Thymus (tissue), 14 donors: ENCODE data around the gene MTA2. TPM values are rescaled to one million over a fixed set of nuclear protein-coding genes. Genes with fewer than 3 reads are reported as not detected.
"Not testable (repeated sequence)": the region's sequence is repeated elsewhere in the genome, so short reads cannot be mapped to it uniquely, and the experiment has no call there.

Experiments
- DNase-seq, 9 donors: peaks; one replicate each; pipeline ENCODE4 v3.0.0-alpha.2; 2013; ENCODE audit warnings: low spot score in 9 of 9, low read depth in 6 of 9, missing footprints in 1 of 9
- H3K27ac ChIP-seq, 2 donors: one replicate each; pipeline ENCODE4 v1.5.1; 2013; ENCODE audit warnings: control low read depth in 1 of 2, low read depth in 1 of 2, low read length in 1 of 2, mild to moderate bottlenecking in 1 of 2, moderate library complexity in 1 of 2
- H3K27me3 ChIP-seq, 2 donors: one replicate each; pipeline ENCODE4 v1.5.1; 2013; ENCODE audit warnings: low read length in 1 of 2; ENCODE audit not compliant: control insufficient read depth in 2 of 2, insufficient read depth in 1 of 2
- H3K36me3 ChIP-seq, 2 donors: one replicate each; pipeline ENCODE4 v1.5.1; 2013; ENCODE audit warnings: low read length in 1 of 2, mild to moderate bottlenecking in 1 of 2, moderate library complexity in 1 of 2; ENCODE audit not compliant: control insufficient read depth in 2 of 2, insufficient read depth in 2 of 2
- H3K4me1 ChIP-seq, 2 donors: one replicate each; pipeline ENCODE4 v1.5.1; 2013; ENCODE audit warnings: low read length in 2 of 2; ENCODE audit not compliant: control insufficient read depth in 2 of 2, insufficient read depth in 2 of 2
- H3K4me3 ChIP-seq, 2 donors: one replicate each; pipeline ENCODE4 v1.5.1; 2013; ENCODE audit warnings: low read length in 2 of 2, control low read depth in 1 of 2, mild to moderate bottlenecking in 1 of 2
- H3K9me3 ChIP-seq, 2 donors: one replicate each; pipeline ENCODE4 v1.5.1; 2013; ENCODE audit warnings: low read length in 1 of 2, mild to moderate bottlenecking in 1 of 2; ENCODE audit not compliant: control insufficient read depth in 2 of 2, insufficient read depth in 1 of 2
- WGBS: extraction: QIAGEN DNeasy Blood & Tissue Kit; methylation state at CpG from one replicate; pipeline ENCODE4 v1.1.7; 2013; 5-methylcytosine and 5-hydroxymethylcytosine counted together
- long read RNA-seq, 10 donors: transcript quantifications; one replicate each; lab custom pipeline, GENCODE V29; 2026
- polyA plus RNA-seq: library from polyadenylated mRNA; stranded (reverse); fragments of 200-250 nt; gene quantifications from one replicate; pipeline ENCODE4 v1.2.3, GENCODE V29; 2013
- total RNA-seq: library from RNA; stranded (reverse); fragments of 120-200 nt; gene quantifications from one replicate; pipeline ENCODE4 v1.2.4, GENCODE V29; 2013
- donor health status: healthy.

MTA2 gene
- total RNA-seq = 121 TPM
- polyA plus RNA-seq = 79.3 TPM
- long read RNA-seq, donor 1 = 0 reads
- long read RNA-seq, donor 2 = 0 reads
- long read RNA-seq, donor 3, partial matches to known transcripts = 58 of 62 reads
- long read RNA-seq, donor 3, other reads (novel, unspliced or antisense) = 0 of 62 reads
- long read RNA-seq, donor 4, partial matches to known transcripts = 13 of 15 reads
- long read RNA-seq, donor 4, other reads (novel, unspliced or antisense) = 0 of 15 reads
- long read RNA-seq, donor 5, transcript MTA2-201 (18 exons, 3,058 nt) = major isoform, 5 of 69 reads
- long read RNA-seq, donor 5, partial matches to known transcripts = 62 of 69 reads
- long read RNA-seq, donor 5, other reads (novel, unspliced or antisense) = 0 of 69 reads
- long read RNA-seq, donor 6, partial matches to known transcripts = 21 of 25 reads
- long read RNA-seq, donor 6, other reads (novel, unspliced or antisense) = 0 of 25 reads
- long read RNA-seq, donor 7, partial matches to known transcripts = 40 of 41 reads
- long read RNA-seq, donor 7, other reads (novel, unspliced or antisense) = 0 of 41 reads
- long read RNA-seq, donor 8, partial matches to known transcripts = 19 of 22 reads
- long read RNA-seq, donor 8, other reads (novel, unspliced or antisense) = 0 of 22 reads
- long read RNA-seq, donor 9, partial matches to known transcripts = 13 of 15 reads
- long read RNA-seq, donor 9, other reads (novel, unspliced or antisense) = 0 of 15 reads
- long read RNA-seq, donor 10, partial matches to known transcripts = 37 of 42 reads
- long read RNA-seq, donor 10, other reads (novel, unspliced or antisense) = 0 of 42 reads

DNA sequence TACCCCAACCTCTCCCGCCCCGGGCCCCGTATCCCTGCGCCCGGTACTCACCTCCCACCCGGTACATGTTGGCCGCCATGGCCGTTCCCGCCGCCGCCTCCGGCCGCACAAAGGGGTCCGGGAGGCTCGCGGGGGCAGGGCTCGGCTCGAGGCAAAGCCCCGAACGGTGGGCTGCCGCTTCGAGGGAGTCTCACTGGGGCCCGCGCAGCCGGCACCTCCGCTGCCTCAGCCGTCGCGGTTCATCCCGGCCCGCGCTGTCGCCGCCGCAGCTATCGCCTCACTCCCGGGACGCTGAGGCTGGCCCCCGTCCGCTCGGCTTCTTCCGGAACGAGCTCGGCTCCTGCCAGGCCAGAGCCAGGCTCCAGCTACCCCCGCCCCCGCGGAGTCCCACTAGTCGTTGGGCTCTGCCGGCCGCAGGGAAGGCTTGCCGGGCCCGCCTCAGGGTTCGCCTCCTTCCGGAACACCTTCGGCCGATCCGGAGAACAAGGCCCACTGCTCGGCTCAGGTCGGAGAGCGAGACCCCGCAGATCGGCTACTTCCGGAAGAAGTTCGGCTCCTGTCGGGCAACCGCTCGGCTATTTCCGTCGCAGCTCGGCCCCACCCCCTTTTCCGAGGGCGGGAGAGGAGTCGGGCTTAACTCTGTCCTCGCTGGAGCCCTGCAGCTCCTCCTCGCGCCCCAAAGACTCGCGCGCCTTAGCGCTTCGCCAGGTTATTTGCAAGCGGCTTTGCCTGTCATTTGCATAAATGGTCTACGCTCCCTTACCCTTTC lies at the start of gene MTA2:
Gene MTA2, minus strand, starts transcription at position 494 of the 769 bp plus-strand sequence. Its CDS starts 415 bp downstream, at position 79.
- H3K36me3 ChIP-seq = peaks cover 29 to 48% of the 10 kb centered on the region in 2 donors
- H3K4me1 ChIP-seq = peaks cover 15 to 48% of the 10 kb centered on the region in 2 donors
- no peaks in the 10 kb centered on the region for H3K9me3 ChIP-seq
- H3K27ac ChIP-seq = peak within 1 kb of the TSS; percentile 87 to 95
- WGBS = under 1% methylated on average over 83 of the region's 83 CpGs
- DNase-seq = peak; percentile 93 to 99 (median 97)
- H3K4me3 ChIP-seq = peak within 1 kb of the TSS; percentile 90 to 100
- peaks cover 0 to 5% of the 10 kb centered on the region in 2 donors for H3K27me3 ChIP-seq

DNA sequence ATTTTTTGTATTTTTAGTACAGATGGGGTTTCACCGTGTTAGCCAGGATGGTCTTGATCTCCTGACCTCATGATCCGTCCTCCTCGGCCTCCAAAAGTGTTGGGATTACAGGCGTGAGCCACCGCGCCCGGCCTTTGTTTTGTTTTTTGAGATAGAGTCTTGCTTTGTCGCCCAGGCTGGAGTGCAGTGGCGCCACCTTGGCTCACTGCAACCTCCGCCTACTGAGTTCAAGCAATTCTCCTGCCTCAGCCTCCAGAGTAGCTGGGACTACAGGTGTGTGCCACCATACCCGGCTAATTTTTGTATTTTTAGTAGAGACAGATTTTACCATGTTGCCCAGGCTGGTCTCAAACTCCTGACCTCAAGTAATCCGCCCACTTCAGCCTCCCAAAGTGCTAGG lies 48.6 kb upstream of the MTA2 start:
- H3K4me3 ChIP-seq, H3K9me3 ChIP-seq, H3K27ac ChIP-seq, DNase-seq, H3K27me3 ChIP-seq: not testable (repeated sequence)
- peaks cover 17 to 25% of the 10 kb centered on the region in 2 donors for H3K4me1 ChIP-seq
- WGBS = 98% methylated on average over 12 of the region's 12 CpGs
- peaks cover 17 to 25% of the 10 kb centered on the region in 2 donors for H3K36me3 ChIP-seq

DNA sequence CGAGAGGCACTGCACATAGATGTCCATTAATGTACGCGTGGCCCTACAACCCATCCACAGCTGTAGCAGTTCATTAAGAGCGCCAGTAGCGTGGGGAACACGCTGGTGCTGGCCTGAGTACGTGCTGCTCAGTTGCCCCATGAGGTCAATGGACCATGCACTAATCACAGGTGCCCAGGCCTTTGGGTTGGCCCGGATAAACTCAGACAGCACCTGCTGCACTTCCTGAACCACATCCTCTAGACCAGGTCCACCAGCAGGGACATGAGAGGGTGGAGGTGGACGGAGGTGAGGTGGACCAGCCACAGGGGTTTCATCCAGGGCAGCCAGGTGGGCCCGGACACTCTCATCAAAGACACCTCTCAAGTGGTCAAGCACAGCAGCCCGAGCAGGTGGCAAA lies 47.8 kb upstream of the MTA2 start:
- H3K9me3 ChIP-seq = no peaks in the 10 kb centered on the region
- no peak overlapping the region for H3K27ac ChIP-seq
- 97% methylated on average over 11 of the region's 11 CpGs for WGBS
- H3K36me3 ChIP-seq = peaks cover 17 to 25% of the 10 kb centered on the region in 2 donors
- DNase-seq = no peak
- no peaks in the 10 kb centered on the region for H3K27me3 ChIP-seq
- H3K4me1 ChIP-seq = peaks cover 20 to 31% of the 10 kb centered on the region in 2 donors
- no peak overlapping the region for H3K4me3 ChIP-seq

DNA sequence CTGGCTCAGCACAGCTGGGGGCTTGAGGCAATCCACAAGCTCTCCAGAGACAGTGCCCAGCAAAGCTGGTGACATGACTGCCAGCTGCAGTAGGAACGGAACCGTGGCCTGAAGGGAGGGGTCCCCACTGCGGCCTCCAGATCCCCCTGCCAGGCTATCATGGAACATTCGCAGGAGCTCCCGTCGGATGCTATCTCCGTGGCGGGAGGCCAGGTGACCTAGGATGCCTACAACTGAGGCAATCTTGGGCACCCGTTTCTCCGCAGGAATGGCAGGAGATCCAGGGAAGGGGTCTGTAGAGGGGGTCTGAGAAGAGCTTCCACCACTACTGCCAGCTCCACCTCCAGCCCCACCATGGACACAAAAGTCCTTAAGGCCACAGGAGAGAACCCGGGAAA lies 47.3 kb upstream of the MTA2 start:
- H3K4me3 ChIP-seq = no peak overlapping the region
- WGBS = 97% methylated on average over 11 of the region's 11 CpGs
- no peaks in the 10 kb centered on the region for H3K9me3 ChIP-seq
- peaks cover 20 to 33% of the 10 kb centered on the region in 2 donors for H3K4me1 ChIP-seq
- DNase-seq = no peak
- no peaks in the 10 kb centered on the region for H3K27me3 ChIP-seq
- no peak overlapping the region for H3K27ac ChIP-seq
- peaks cover 17 to 30% of the 10 kb centered on the region in 2 donors for H3K36me3 ChIP-seq

DNA sequence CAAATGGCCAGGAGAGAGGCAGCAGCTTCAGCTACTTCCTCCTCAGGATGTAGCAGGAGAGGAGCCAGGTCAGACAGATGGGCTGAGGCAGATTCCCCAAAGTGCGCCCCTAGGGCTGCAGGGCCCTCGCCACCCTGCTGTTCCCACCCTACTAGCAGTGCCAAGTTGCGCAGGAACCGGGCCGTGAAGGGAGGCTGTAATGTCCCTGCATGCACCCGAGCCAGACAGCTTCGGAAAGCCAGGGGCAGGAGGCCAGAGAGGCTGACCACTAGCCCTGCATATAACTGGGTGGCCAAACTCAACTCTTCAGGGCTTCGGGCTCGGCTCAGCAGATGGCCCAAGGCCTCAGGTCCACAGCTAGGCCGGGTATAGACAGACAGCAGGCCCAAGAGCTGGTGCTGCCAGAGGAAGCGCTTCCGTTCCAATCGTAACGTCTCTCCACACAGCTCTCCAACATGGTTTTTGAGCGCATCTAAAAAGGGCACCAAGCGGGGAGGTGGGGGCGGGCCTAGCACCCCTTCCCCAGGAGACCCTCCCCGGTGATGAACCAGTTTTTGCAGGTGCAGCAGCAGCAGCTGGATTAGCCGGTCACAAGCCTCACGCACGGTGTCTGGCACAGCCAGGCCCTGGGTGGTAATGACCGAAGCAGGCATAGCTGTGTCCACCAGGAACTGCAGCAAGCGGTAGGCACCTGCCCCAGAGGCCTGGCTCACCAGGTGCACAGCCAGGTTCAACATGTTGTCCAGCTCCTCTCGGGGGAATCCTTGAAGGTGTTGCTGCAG lies 46.7 kb upstream of the MTA2 start:
- H3K27me3 ChIP-seq = no peaks in the 10 kb centered on the region
- peaks cover 20 to 33% of the 10 kb centered on the region in 2 donors for H3K4me1 ChIP-seq
- no peak overlapping the region for H3K4me3 ChIP-seq
- 97% methylated on average over 24 of the region's 24 CpGs for WGBS
- no peak for DNase-seq
- H3K9me3 ChIP-seq = no peaks in the 10 kb centered on the region
- H3K27ac ChIP-seq = no peak overlapping the region
- peaks cover 17 to 36% of the 10 kb centered on the region in 2 donors for H3K36me3 ChIP-seq

DNA sequence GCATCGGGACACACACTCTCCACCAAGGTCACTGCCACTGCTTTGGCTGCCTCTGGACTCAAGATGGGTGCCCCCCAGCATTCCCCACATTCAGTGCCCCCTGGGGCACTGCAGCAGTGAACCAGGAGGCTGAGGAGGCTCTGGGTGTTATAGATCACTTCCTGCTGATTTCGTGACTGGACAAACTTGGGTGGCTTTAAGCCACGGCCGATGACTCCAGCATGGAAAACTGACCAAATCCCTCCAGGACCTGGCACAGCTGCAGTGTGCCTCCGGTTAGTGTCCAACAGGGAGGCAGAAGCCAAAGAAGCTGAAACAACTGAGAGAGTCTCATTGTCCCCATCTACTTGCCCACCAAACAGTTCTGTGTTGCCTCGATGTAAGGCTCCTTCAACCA lies 45.9 kb upstream of the MTA2 start:
- no peaks in the 10 kb centered on the region for H3K27me3 ChIP-seq
- 95% methylated on average over 6 of the region's 6 CpGs for WGBS
- H3K36me3 ChIP-seq = peaks cover 20 to 42% of the 10 kb centered on the region in 2 donors
- no peak for DNase-seq
- no peak overlapping the region for H3K27ac ChIP-seq
- H3K9me3 ChIP-seq = no peaks in the 10 kb centered on the region
- no peak overlapping the region for H3K4me3 ChIP-seq
- H3K4me1 ChIP-seq = peaks cover 19 to 32% of the 10 kb centered on the region in 2 donors

DNA sequence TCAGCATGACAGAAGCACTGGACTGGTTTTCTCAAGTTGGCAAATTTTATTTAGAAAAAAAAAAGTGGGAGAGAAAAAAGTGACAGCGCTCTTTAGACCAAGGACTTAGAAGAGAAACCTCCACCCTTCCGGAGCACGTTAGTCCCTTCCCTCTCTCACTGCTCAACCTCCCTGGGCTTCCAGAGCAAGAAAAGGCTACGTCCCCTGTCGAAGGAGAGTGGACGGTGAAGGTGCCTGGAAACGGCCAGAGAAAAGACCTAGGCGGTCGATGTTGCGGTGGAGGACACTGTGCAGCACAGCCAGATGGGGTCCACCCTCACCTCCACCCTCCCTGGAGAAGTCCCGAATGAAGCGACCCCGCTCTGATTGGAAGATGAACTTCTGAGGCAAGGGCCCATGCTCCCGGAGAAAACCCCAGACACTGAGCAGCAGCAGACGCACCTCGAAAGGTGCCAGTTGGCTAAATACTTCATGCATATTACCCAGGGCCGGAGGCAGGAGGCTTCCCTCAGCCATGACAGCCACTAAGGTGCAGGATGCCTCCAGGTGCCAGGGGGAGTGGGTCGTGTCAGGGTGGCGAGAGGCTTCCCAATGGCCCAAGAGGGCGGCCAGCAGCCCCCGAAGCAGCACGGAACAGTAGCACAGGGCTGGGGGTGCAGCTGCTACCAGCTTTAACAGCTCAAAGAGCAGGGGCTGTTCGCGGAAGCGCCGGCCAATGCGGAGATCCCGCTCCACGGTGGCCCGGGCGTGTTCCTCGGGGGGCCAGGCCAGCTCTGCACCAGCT lies 45.4 kb upstream of the MTA2 start:
- WGBS = 82% methylated on average over 32 of the region's 32 CpGs
- peaks cover 20 to 42% of the 10 kb centered on the region in 2 donors for H3K36me3 ChIP-seq
- H3K27ac ChIP-seq = peak overlapping the region in 1 of 2 donors; percentile 33
- peaks cover 14 to 26% of the 10 kb centered on the region in 2 donors for H3K4me1 ChIP-seq
- H3K4me3 ChIP-seq = peak overlapping the region; percentile 68 to 100
- DNase-seq = no peak
- H3K9me3 ChIP-seq = no peaks in the 10 kb centered on the region
- H3K27me3 ChIP-seq = no peaks in the 10 kb centered on the region
